ENCODE results near the gene MACROH2A1. TPM values are rescaled to one million over a fixed set of nuclear protein-coding genes. Genes with fewer than 3 reads are reported as not detected.

MACROH2A1 gene
- total and polyA plus RNA-seq, 9 of the 15 experiments (the other 6 are each of a cell fraction or from before 2014, with no cell fraction given), result 44.9 to 289 (median 193) TPM

DNA sequence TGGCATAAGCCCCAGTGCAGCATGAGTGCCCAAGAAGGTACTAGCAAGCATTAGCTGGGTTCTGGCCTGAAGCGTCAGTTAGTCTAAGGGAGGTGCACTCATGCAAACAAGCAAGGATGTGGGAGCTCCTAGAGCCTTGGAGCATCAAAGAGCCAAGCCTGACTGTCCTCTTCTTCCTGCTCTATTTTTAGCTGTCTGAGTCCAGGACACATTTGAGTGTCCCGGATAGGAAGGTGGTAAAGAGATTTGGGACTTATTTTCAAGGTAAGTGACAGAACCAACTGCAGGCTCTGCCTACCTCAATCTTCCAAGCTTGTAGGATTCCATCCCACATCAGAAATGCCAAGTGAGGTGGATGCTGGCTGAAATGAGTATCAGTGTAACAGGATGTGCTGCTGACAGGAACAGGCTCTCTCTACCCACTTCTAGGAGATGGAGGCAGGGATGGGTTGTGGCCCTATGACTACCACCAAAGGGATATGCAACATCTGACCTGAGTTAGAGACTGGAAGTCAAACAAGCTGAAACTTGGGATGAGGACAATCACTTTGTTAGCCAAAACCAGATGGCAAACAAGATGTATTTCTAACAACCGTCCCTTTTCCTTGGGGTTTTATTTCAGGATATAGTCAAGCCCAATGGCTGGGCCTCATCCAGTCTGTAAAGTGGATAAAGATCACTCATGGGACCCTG is 15.1 kb downstream of the MACROH2A1 start:
- 86% methylated on average over 3 of the region's 3 CpGs for WGBS (ENCODE audit: insufficient coverage, low coverage, missing lambda C conversion rate)
- H3K79me2 ChIP-seq (ENCODE audit: control insufficient read depth, insufficient read depth, low read length), result peaks cover 78% of the 10 kb centered on the region

More for the DNA sequence above, 15.1 kb downstream of the MACROH2A1 start:
- Histone ChIP-seq H3K4me2 (ENCODE audit: insufficient read depth, low read length) (no peak overlapping the region), H3K36me3 (ENCODE audit: control insufficient read depth, insufficient read depth, low read length) (peaks cover 93% of the 10 kb centered on the region), H3K4me3 (no peak overlapping the region), H3K9me3 (replicated peaks; ENCODE audit: control insufficient read depth, insufficient read depth, low read depth, low read length) (no peaks in the 10 kb centered on the region), H4K20me1 (replicated peaks; ENCODE audit: control insufficient read depth, insufficient read depth, low read length) (peaks cover 7% of the 10 kb centered on the region; the same call in 1 of the 2 replicates), H3K27me3 (ENCODE audit: control insufficient read depth in 2 of 2, insufficient read depth in 2 of 2, low read length in 2 of 2) (no peaks in the 10 kb centered on the region), H3K9ac (ENCODE audit: insufficient read depth in 1 of 2, low read depth in 2 of 2, low read length in 2 of 2) (no peak overlapping the region), H3K4me1 (replicated peaks in 1 of 2; ENCODE audit: control insufficient read depth in 2 of 2, insufficient read depth in 2 of 2, low read length in 2 of 2) (peaks cover 18 to 42% of the 10 kb centered on the region in 2 experiments; a peak in 4 of 5 replicates), H2AFZ (ENCODE audit: low read depth, low read length) (no peak overlapping the region), H3K9me1 (ENCODE audit: control insufficient read depth, insufficient read depth, low read length) (no peaks in the 10 kb centered on the region), H3K27ac (ENCODE audit: extremely low read depth, low read depth, low read length) (no peak overlapping the region)
- in situ Hi-C loops (cut with MboI), result no loop called here
- TF ChIP-seq GABPB1 (CRISPR knock-in tag; IDR thresholded peaks at IDR 0.05) (no peak), NFIX (CRISPR knock-in tag; IDR thresholded peaks at IDR 0.05; ENCODE audit: low read depth) (no peak), ZNF444 (CRISPR knock-in tag; IDR thresholded peaks at IDR 0.05) (no peak), MED1 (CRISPR knock-in tag; IDR thresholded peaks at IDR 0.05; ENCODE audit: borderline replicate concordance) (no peak), NFATC3 (IDR thresholded peaks at IDR 0.05) (no peak), MCM7 (IDR thresholded peaks at IDR 0.05) (no peak), RREB1 (CRISPR knock-in tag; IDR thresholded peaks at IDR 0.05) (no peak), EGR1 (conservative IDR thresholded peaks at IDR 0.05) (no peak)
- ChIA-PET CTCF (ENCODE audit: low intra/inter-chr PET ratio) (interaction anchor here (0.5 kb wide), 1 partner anchor 170 kb away, joined by 3 read pairs; no protein-coding TSS in a partner anchor), POLR2A (interaction anchor here (0.9 to 5.2 kb wide), 4 partner anchors 8 to 165 kb away, joined by 3 to 28 read pairs (median 6); no protein-coding TSS in a partner anchor)
- FAIRE-seq (no peak), DNase-seq (ENCODE audit: extremely low read depth in 1 of 4, low spot score in 3 of 4) (no peak), ATAC-seq (no peak)
- BruUV-seq (replicated peaks), result no TSS peak
- intact Hi-C loops (cut with micrococcal nuclease), result loop anchor here (5.0 kb wide), 1 partner anchor 43 kb away; no protein-coding TSS in a partner anchor

All from K562 (cell line).